Cardiac muscle cell (in vitro differentiated cells and primary cell): ENCODE measurements around the gene RBM47. TPM values are rescaled to one million over a fixed set of nuclear protein-coding genes. Genes with fewer than 3 reads are reported as not detected.

Experiments used
- DNase-seq, 2 donors: peaks; one replicate each; pipeline versions ENCODE4 v3.0.0 to v3.0.0-alpha.2; 2010 to 2017; ENCODE audit warnings: low read depth in 1 of 2, low spot score in 1 of 2
- H3K27ac ChIP-seq: fragments of 200-600 bp; sonication (generic); 2 replicates; pipeline ENCODE4 v1.5.1; 2016
- H3K27me3 ChIP-seq: fragments of 200-600 bp; sonication (generic); 2 replicates; pipeline ENCODE4 v1.6.0; 2016; ENCODE audit warnings: control low read depth
- H3K36me3 ChIP-seq: fragments of 200-600 bp; sonication (generic); 2 replicates; pipeline ENCODE4 v1.5.1; 2016; ENCODE audit warnings: control low read depth
- H3K4me1 ChIP-seq: fragments of 200-600 bp; sonication (generic); 2 replicates; pipeline ENCODE4 v1.8.1; 2017; ENCODE audit warnings: low read depth, mild to moderate bottlenecking, mixed run types
- H3K4me3 ChIP-seq: fragments of 200-600 bp; sonication (generic); 2 replicates; pipeline ENCODE4 v1.5.1; 2016; ENCODE audit warnings: mild to moderate bottlenecking
- H3K9me3 ChIP-seq: fragments of 200-600 bp; sonication (generic); 2 replicates; pipeline ENCODE4 v1.5.1; 2017; ENCODE audit warnings: low read depth, mild to moderate bottlenecking, control low read depth
- CTCF ChIP-seq: IDR thresholded peaks from 2 replicates; pipeline ENCODE4 v1.5.1; 2012; ENCODE audit warnings: low read depth, mild to moderate bottlenecking, low read length
- polyA plus RNA-seq: library from polyadenylated mRNA; unstranded; fragments of >200 nt; fragmentation: Nextera tagmentation; extraction: Ambion mirVana; gene quantifications from 2 replicates; pipeline ENCODE4 v1.2.1, GENCODE V29; 2016
- total RNA-seq: library from RNA; depleted of rRNA; stranded (reverse); fragments of >200 nt; gene quantifications from 2 replicates; pipeline ENCODE4 v1.2.3, GENCODE V29; 2016

Gene RBM47
- total and polyA plus RNA-seq, 2 experiments from 2014 or later = 1.1 to 1.4 TPM

GRCh38 chr4:40502934-40503333 lies 126.7 kb downstream of the RBM47 start:
- no peak for TF ChIP-seq CTCF
- H3K4me1 ChIP-seq = no peaks in the 10 kb centered on the region
- no peaks in the 10 kb centered on the region for H3K27me3 ChIP-seq
- peak in 1 of 2 donors; percentile 20 for DNase-seq
- H3K27ac ChIP-seq = no peak overlapping the region
- no peak overlapping the region for H3K4me3 ChIP-seq
- H3K36me3 ChIP-seq = no peaks in the 10 kb centered on the region
- no peaks in the 10 kb centered on the region for H3K9me3 ChIP-seq

- Histone ChIP-seq H3K9me3 (no peaks in the 10 kb centered on the region), H3K36me3 (no peaks in the 10 kb centered on the region), H3K4me3 (no peak overlapping the region), H3K27me3 (no peaks in the 10 kb centered on the region), H3K4me1 (no peaks in the 10 kb centered on the region), H3K27ac (no peak overlapping the region)
- DNase-seq = no peak
- no peak for TF ChIP-seq CTCF
Measured at GRCh38 chr4:40502220-40502619, 127.4 kb downstream of the RBM47 start.

DNA sequence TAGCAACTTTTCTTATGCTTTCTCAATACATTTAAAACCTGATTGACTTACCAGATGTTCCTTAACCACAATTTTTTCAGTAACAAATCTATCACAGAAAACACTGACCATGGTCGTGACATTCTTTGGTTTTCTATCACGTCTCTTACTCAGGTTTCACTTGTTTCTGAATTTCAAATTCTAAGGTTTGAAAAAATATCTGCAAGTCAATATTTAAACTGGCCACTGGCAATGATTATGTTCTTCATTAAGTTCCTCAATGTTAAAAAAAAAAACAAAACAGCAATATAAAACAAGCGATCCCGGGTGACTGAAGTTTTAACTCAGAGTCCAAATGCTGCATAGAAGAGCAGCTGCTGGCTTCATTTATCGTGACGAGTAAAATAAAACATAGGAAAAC lies 128.9 kb downstream of the RBM47 start:
- Histone ChIP-seq H3K36me3 (no peaks in the 10 kb centered on the region), H3K27me3 (no peaks in the 10 kb centered on the region), H3K4me3 (no peak overlapping the region), H3K27ac (no peak overlapping the region), H3K4me1 (no peaks in the 10 kb centered on the region), H3K9me3 (no peaks in the 10 kb centered on the region)
- no peak for TF ChIP-seq CTCF
- DNase-seq = no peak

- DNase-seq = peak in 1 of 2 donors; percentile 9
- Histone ChIP-seq H3K27me3 (no peaks in the 10 kb centered on the region), H3K4me1 (no peaks in the 10 kb centered on the region), H3K9me3 (no peaks in the 10 kb centered on the region), H3K36me3 (no peaks in the 10 kb centered on the region), H3K27ac (no peak overlapping the region), H3K4me3 (no peak overlapping the region)
- no peak for TF ChIP-seq CTCF
Measured at GRCh38 chr4:40493160-40493559, 136.5 kb downstream of the RBM47 start.

DNA sequence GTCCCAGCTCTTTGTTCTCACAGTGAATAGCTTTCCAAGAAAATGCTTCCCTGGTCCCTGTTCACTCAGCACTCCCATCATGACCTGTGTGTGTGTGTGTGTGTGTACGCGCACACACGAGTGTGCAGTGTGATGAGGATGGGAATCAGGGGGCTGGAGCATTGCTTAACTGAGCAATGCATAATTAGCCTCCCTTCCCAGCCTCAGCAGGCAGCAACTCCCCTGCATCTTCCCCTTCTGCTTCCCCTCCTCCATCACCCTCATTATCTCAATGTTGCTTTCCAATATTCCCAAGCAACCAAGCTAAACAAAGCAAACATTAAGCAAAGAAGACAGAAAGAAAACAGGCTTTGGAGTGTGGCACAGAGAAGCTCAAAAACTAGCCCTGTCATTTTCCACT lies 137.0 kb downstream of the RBM47 start:
- H3K9me3 ChIP-seq = no peaks in the 10 kb centered on the region
- no peaks in the 10 kb centered on the region for H3K27me3 ChIP-seq
- H3K36me3 ChIP-seq = no peaks in the 10 kb centered on the region
- no peaks in the 10 kb centered on the region for H3K4me1 ChIP-seq
- TF ChIP-seq CTCF = no peak
- no peak overlapping the region for H3K4me3 ChIP-seq
- H3K27ac ChIP-seq = no peak overlapping the region
- DNase-seq = peak in 1 of 2 donors; percentile 53

GRCh38 chr4:40490481-40490880 lies 139.2 kb downstream of the RBM47 start:
- Histone ChIP-seq H3K9me3 (no peaks in the 10 kb centered on the region), H3K4me1 (no peaks in the 10 kb centered on the region), H3K36me3 (no peaks in the 10 kb centered on the region), H3K27ac (no peak overlapping the region), H3K27me3 (no peaks in the 10 kb centered on the region), H3K4me3 (no peak overlapping the region)
- DNase-seq = no peak
- no peak for TF ChIP-seq CTCF
